HCT116 (cell line): ENCODE results near the gene GSG1L. TPM values are rescaled to one million over a fixed set of nuclear protein-coding genes. Genes with fewer than 3 reads are reported as not detected.

ENCODE experiments used
- ATAC-seq: fragments of 200-7000 bp; cut with Tn5 transposase; 2 replicates; pipeline ENCODE4 v1.9.1; 2020; ENCODE audit warnings: mild to moderate bottlenecking, moderate library complexity
- BruUV-seq: library from RNA; stranded (reverse); fragments of 400-500 nt; replicated peaks from 2 replicates; lab custom pipeline; 2021; lab: Mats Ljungman, UMichigan
- CTCF ChIA-PET: fragments of 300-600 bp; sonication (Branson Sonifier 250); formaldehyde crosslinking; loops from one replicate; lab custom pipeline; 2021; ENCODE audit warnings: antibody characterized with exemption; lab: Charles Lee
- POLR2A ChIA-PET: fragments of 300-600, 350-600 bp; sonication (Branson Sonifier 250); formaldehyde crosslinking; loops from one replicate; lab custom pipeline; 2021; ENCODE audit warnings: antibody characterized with exemption; lab: Charles Lee
- RAD21 ChIA-PET, 2 experiments: fragments of 300-600 bp; sonication (Branson Sonifier 250); formaldehyde crosslinking; loops; one replicate each; lab custom pipeline; 2023; ENCODE audit warnings: low total read pairs in 2 of 2; ENCODE audit not compliant: uncharacterized antibody in 2 of 2, unreplicated experiment in 2 of 2, low non-redundant PET in 1 of 2; lab: Charles Lee
- DNase-seq: peaks from one replicate; pipeline ENCODE4 v3.0.0-alpha.2; 2010; ENCODE audit warnings: low read depth, low spot score
- H2AFZ ChIP-seq: fragments of 200-600 bp; shearing (Covaris generic), sonication (generic); 2 replicates; pipeline ENCODE4 v1.6.1; 2017; ENCODE audit warnings: low read depth, mixed run types, mixed read lengths, antibody characterized with exemption, low read length; ENCODE audit not compliant: poor library complexity, severe bottlenecking
- H3K27ac ChIP-seq: 2 replicates; pipeline ENCODE4 v1.5.1; 2012; ENCODE audit warnings: low read depth, low read length
- H3K27me3 ChIP-seq: fragments of 200-600 bp; sonication (generic); 2 replicates; pipeline ENCODE4 v1.6.1; 2016; ENCODE audit warnings: mixed run types, low read length, mixed read lengths; ENCODE audit not compliant: insufficient read depth
- H3K36me3 ChIP-seq, 2 experiments: fragments of 200-500 bp in 1 of 2; fragments of 200-600 bp in 1 of 2; sonication (Bioruptor generic) in 1 of 2; sonication (generic) in 1 of 2; 2 replicates each; pipeline versions ENCODE4 v1.5.1 to v1.6.1; 2014 to 2016; ENCODE audit warnings: low read length in 2 of 2, inconsistent platforms in 1 of 2, mixed read lengths in 1 of 2, mixed run types in 1 of 2; ENCODE audit not compliant: insufficient read depth in 2 of 2, control insufficient read depth in 1 of 2
- H3K4me1 ChIP-seq, 2 experiments: fragments of 200-600 bp in 1 of 2; sonication (generic) in 1 of 2; 2 replicates each; pipeline versions ENCODE4 v1.5.1 to v1.6.1; 2012 to 2017; ENCODE audit warnings: low read length in 2 of 2, inconsistent platforms in 1 of 2, mild to moderate bottlenecking in 1 of 2, mixed read lengths in 1 of 2, mixed run types in 1 of 2, moderate library complexity in 1 of 2; ENCODE audit not compliant: insufficient read depth in 2 of 2, control insufficient read depth in 1 of 2
- H3K4me2 ChIP-seq: fragments of 200-600 bp; sonication (generic); 2 replicates; pipeline ENCODE4 v1.6.1; 2017; ENCODE audit warnings: mixed run types, low read length, mixed read lengths
- H3K4me3 ChIP-seq, 2 experiments: fragments of 200-600 bp in 1 of 2; sonication (generic) in 1 of 2; replicated peaks in 1 of 2; 2 replicates each; pipeline ENCODE4 v1.5.1; 2011 to 2016; ENCODE audit warnings: low read length in 2 of 2, control low read depth in 1 of 2, low read depth in 1 of 2, mild to moderate bottlenecking in 1 of 2, mixed read lengths in 1 of 2, mixed run types in 1 of 2
- H3K79me2 ChIP-seq: fragments of 200-600 bp; sonication (generic); 2 replicates; pipeline ENCODE4 v1.6.1; 2017; ENCODE audit warnings: mild to moderate bottlenecking, mixed run types, low read length, moderate library complexity, mixed read lengths; ENCODE audit not compliant: insufficient read depth
- H3K9ac ChIP-seq: fragments of 200-600 bp; sonication (generic); 2 replicates; pipeline ENCODE4 v1.6.1; 2016; ENCODE audit warnings: low read length, mixed read lengths
- H3K9me2 ChIP-seq: fragments of 200-600 bp; sonication (generic), shearing (Covaris generic); 2 replicates; pipeline ENCODE4 v1.6.1; 2017; ENCODE audit warnings: mixed run types, mild to moderate bottlenecking, moderate library complexity; ENCODE audit not compliant: insufficient read depth
- H3K9me3 ChIP-seq, 2 experiments: fragments of 200-500 bp in 1 of 2; fragments of 200-600 bp in 1 of 2; sonication (Bioruptor generic) in 1 of 2; sonication (generic) in 1 of 2; 2 replicates each; pipeline ENCODE4 v1.6.1; 2014 to 2017; ENCODE audit warnings: low read length in 2 of 2, mixed read lengths in 2 of 2, inconsistent platforms in 1 of 2, low read depth in 1 of 2, mild to moderate bottlenecking in 1 of 2, mixed run types in 1 of 2, moderate library complexity in 1 of 2; ENCODE audit not compliant: control insufficient read depth in 1 of 2, insufficient read depth in 1 of 2
- H4K20me1 ChIP-seq: fragments of 200-600 bp; sonication (generic), shearing (Covaris generic); 2 replicates; pipeline ENCODE4 v1.6.1; 2017; ENCODE audit warnings: mixed run types, mild to moderate bottlenecking, moderate library complexity; ENCODE audit not compliant: insufficient read depth
- EGR1 ChIP-seq: IDR thresholded peaks from 2 replicates; pipeline ENCODE4 v1.6.1; 2012; ENCODE audit warnings: low read depth
- JUND ChIP-seq: IDR thresholded peaks from 2 replicates; pipeline ENCODE4 v1.6.1; 2012
- RAD21 ChIP-seq: IDR thresholded peaks from 2 replicates; pipeline ENCODE4 v1.6.1; 2012; ENCODE audit warnings: low read depth, mild to moderate bottlenecking
- ZFX ChIP-seq: fragments of 450-650 bp; IDR thresholded peaks from 2 replicates; pipeline ENCODE4 v1.6.1; 2017
- intact Hi-C: fragments of 100-400 bp; cut with micrococcal nuclease; formaldehyde crosslinking; loops from 2 replicates; pipeline ENCODE4 v1.10.0; 2022
- total RNA-seq: library from RNA; stranded (reverse); gene quantifications from one replicate; pipeline ENCODE4 v1.2.1, GENCODE V29; 2021; ENCODE audit not compliant: unreplicated experiment
- TF ChIP-seq, protein P1 (sequence below), 3 experiments: fragments of 200-600 bp in 1 of 3; sonication (generic) in 1 of 3; IDR thresholded peaks in 2 of 3; conservative IDR thresholded peaks in 1 of 3; 2 replicates each; pipeline ENCODE4 v1.5.1; 2012 to 2017; ENCODE audit warnings: low read depth in 2 of 3, low read length in 2 of 3, antibody characterized with exemption in 1 of 3, borderline replicate concordance in 1 of 3, control low read depth in 1 of 3, mild to moderate bottlenecking in 1 of 3, mixed read lengths in 1 of 3, mixed run types in 1 of 3, moderate library complexity in 1 of 3; ENCODE audit not compliant: insufficient read depth in 1 of 3
- TF ChIP-seq, protein P2 (sequence below): IDR thresholded peaks from 2 replicates; pipeline ENCODE4 v1.6.1; 2011; ENCODE audit warnings: mild to moderate bottlenecking, low read length, moderate library complexity; ENCODE audit not compliant: insufficient replicate concordance; ENCODE audit errors: extremely low read depth

Gene GSG1L
- total RNA-seq, 1 experiment from 2014 or later = not detected

DNA sequence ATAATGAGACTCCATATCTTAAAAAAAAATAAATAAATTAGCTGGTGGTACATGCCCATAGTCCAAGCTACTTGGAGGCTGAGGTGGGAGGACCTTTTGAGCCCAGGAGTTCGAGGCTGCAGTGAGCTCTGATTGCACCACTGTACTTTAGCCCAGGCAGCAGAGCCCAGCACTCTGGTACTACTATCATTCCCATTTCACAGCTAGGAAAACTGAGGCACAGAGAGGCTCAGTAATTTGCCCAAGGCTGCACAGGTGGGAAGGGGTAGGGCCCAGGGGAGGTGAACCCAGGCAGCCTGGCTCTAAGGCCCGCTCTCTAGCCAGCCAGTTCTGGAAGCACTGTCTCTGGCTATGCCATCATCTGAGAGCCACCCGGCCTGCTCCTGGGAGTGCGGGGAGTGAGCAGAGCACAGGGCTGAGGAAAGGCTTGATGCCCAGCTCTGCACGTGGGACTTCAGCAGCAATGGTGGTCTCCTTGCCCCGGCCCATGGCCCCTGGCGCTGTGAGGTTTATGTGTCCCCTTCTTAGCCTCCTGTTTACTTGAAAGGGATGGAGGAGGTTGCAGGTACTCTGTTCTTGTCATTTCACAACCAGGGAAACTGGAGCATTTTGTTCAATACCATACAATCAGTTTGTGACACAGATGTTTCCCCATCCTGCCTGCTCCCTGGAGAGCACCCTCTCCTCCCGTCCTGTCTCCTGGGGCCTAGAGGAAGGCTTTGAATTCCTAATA lies 291.3 kb downstream of the GSG1L start:
- H3K9me3 ChIP-seq = no peaks in the 10 kb centered on the region
- ChIA-PET RAD21 (no interaction called here), CTCF (no interaction called here), POLR2A (no interaction called here)
- TF ChIP-seq ZFX (no peak), RAD21 (no peak), EGR1 (no peak), JUND (no peak)
- TF ChIP-seq, protein P1, sequence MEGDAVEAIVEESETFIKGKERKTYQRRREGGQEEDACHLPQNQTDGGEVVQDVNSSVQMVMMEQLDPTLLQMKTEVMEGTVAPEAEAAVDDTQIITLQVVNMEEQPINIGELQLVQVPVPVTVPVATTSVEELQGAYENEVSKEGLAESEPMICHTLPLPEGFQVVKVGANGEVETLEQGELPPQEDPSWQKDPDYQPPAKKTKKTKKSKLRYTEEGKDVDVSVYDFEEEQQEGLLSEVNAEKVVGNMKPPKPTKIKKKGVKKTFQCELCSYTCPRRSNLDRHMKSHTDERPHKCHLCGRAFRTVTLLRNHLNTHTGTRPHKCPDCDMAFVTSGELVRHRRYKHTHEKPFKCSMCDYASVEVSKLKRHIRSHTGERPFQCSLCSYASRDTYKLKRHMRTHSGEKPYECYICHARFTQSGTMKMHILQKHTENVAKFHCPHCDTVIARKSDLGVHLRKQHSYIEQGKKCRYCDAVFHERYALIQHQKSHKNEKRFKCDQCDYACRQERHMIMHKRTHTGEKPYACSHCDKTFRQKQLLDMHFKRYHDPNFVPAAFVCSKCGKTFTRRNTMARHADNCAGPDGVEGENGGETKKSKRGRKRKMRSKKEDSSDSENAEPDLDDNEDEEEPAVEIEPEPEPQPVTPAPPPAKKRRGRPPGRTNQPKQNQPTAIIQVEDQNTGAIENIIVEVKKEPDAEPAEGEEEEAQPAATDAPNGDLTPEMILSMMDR (IDR thresholded peaks at IDR 0.05 in 2 of 3, conservative IDR thresholded peaks at IDR 0.05 in 1 of 3; ENCODE audit: borderline replicate concordance in 1 of 3, insufficient read depth in 1 of 3, low read depth in 2 of 3, low read length in 2 of 3) = no peak
- TF ChIP-seq, protein P2, sequence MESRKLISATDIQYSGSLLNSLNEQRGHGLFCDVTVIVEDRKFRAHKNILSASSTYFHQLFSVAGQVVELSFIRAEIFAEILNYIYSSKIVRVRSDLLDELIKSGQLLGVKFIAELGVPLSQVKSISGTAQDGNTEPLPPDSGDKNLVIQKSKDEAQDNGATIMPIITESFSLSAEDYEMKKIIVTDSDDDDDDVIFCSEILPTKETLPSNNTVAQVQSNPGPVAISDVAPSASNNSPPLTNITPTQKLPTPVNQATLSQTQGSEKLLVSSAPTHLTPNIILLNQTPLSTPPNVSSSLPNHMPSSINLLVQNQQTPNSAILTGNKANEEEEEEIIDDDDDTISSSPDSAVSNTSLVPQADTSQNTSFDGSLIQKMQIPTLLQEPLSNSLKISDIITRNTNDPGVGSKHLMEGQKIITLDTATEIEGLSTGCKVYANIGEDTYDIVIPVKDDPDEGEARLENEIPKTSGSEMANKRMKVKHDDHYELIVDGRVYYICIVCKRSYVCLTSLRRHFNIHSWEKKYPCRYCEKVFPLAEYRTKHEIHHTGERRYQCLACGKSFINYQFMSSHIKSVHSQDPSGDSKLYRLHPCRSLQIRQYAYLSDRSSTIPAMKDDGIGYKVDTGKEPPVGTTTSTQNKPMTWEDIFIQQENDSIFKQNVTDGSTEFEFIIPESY = no peak
- no peaks in the 10 kb centered on the region for H3K79me2 ChIP-seq
- no peak overlapping the region for H2AFZ ChIP-seq
- no peak overlapping the region for H3K4me3 ChIP-seq
- intact Hi-C loops = no loop called here
- H3K4me1 ChIP-seq = peaks cover 26 to 33% of the 10 kb centered on the region in 2 experiments
- ATAC-seq (no peak), DNase-seq (no peak)
- H3K27ac ChIP-seq = no peak overlapping the region
- peaks cover 0 to 2% of the 10 kb centered on the region in 2 experiments; a peak in 1 of 4 replicates for H3K36me3 ChIP-seq
- BruUV-seq = no TSS peak
- H3K4me2 ChIP-seq = no peak overlapping the region
- no peak overlapping the region for H3K9ac ChIP-seq
- no peaks in the 10 kb centered on the region for H4K20me1 ChIP-seq
- H3K27me3 ChIP-seq = no peaks in the 10 kb centered on the region
- no peaks in the 10 kb centered on the region for H3K9me2 ChIP-seq
